ENCODE results near the gene RALBP1. TPM values are rescaled to one million over a fixed set of nuclear protein-coding genes. Genes with fewer than 3 reads are reported as not detected.

Gene RALBP1
- total and polyA plus RNA-seq, 4 donors, result 15.6 to 34.8 (median 21.0) TPM

- TF ChIP-seq ATF3 (IDR thresholded peaks at IDR 0.05) (no peak), FOXA1 (IDR thresholded peaks at IDR 0.05) (no peak), YY1 (IDR thresholded peaks at IDR 0.05) (no peak), EGR1 (IDR thresholded peaks at IDR 0.05; ENCODE audit: low read depth in 2 of 2) (no peak), JUND (IDR thresholded peaks at IDR 0.05) (peak in 1 of 2 donors; percentile 40), ZBTB33 (IDR thresholded peaks at IDR 0.05) (no peak), SP1 (IDR thresholded peaks at IDR 0.05) (no peak)
- WGBS, result 89% methylated on average over 2 of the region's 2 CpGs
- DNase-seq (ENCODE audit: low spot score), result no peak
- H3K27ac ChIP-seq (ENCODE audit: low read depth in 1 of 2, low read length in 2 of 2), result no peak overlapping the region
- no peaks in the 10 kb centered on the region for H3K9me3 ChIP-seq (ENCODE audit: control insufficient read depth in 4 of 4, low read length in 3 of 4)
- H3K4me1 ChIP-seq (ENCODE audit: control insufficient read depth in 4 of 4, insufficient read depth in 4 of 4, low read length in 3 of 4), result peaks cover 2 to 19% (median 12%) of the 10 kb centered on the region in 4 donors
- H3K9ac ChIP-seq (ENCODE audit: low read depth in 1 of 2, low read length in 2 of 2), result no peak overlapping the region
- no peak overlapping the region for H3K4me3 ChIP-seq (ENCODE audit: low read depth in 1 of 3, low read length in 3 of 3)
- H3K27me3 ChIP-seq (ENCODE audit: control insufficient read depth in 4 of 4, insufficient read depth in 4 of 4, low read length in 3 of 4), result no peaks in the 10 kb centered on the region
- H3K36me3 ChIP-seq (ENCODE audit: control insufficient read depth in 4 of 4, insufficient read depth in 3 of 4, low read depth in 1 of 4, low read length in 3 of 4), result peaks cover under 1 to 12% (median 8%) of the 10 kb centered on the region in 4 donors
These were observed 86.4 kb downstream of the RALBP1 start for GRCh38 chr18:9561759-9562158.

GRCh38 chr18:9562584-9562983 lies 87.3 kb downstream of the RALBP1 start:
- TF ChIP-seq JUND (IDR thresholded peaks at IDR 0.05) (no peak), TAF1 (conservative IDR thresholded peaks at IDR 0.05) (no peak), HNF4G (IDR thresholded peaks at IDR 0.05) (no peak), FOXA1 (IDR thresholded peaks at IDR 0.05) (no peak), NR2F2 (IDR thresholded peaks at IDR 0.05) (no peak), YY1 (IDR thresholded peaks at IDR 0.05) (no peak), HNF4A (conservative IDR thresholded peaks at IDR 0.05) (no peak), SP1 (IDR thresholded peaks at IDR 0.05) (no peak), FOXA2 (IDR thresholded peaks at IDR 0.05) (no peak), EGR1 (IDR thresholded peaks at IDR 0.05; ENCODE audit: low read depth in 2 of 2) (no peak), RXRA (IDR thresholded peaks at IDR 0.05) (no peak), GABPA (IDR thresholded peaks at IDR 0.05 in 1 of 2, conservative IDR thresholded peaks at IDR 0.05 in 1 of 2) (no peak), ATF3 (IDR thresholded peaks at IDR 0.05) (no peak)
- H3K36me3 ChIP-seq (ENCODE audit: control insufficient read depth in 4 of 4, insufficient read depth in 3 of 4, low read depth in 1 of 4, low read length in 3 of 4), result peaks cover 0 to 12% (median 8%) of the 10 kb centered on the region in 4 donors

GRCh38 chr18:9563331-9563730 lies 88.0 kb downstream of the RALBP1 start:
- H3K27ac ChIP-seq (ENCODE audit: low read depth in 1 of 2, low read length in 2 of 2), result no peak overlapping the region
- H3K9ac ChIP-seq (ENCODE audit: low read depth in 1 of 2, low read length in 2 of 2), result no peak overlapping the region
- H3K9me3 ChIP-seq (ENCODE audit: control insufficient read depth in 4 of 4, low read length in 3 of 4), result no peaks in the 10 kb centered on the region
- TF ChIP-seq HNF4G (IDR thresholded peaks at IDR 0.05), result no peak
- TF ChIP-seq REST (IDR thresholded peaks at IDR 0.05), result no peak
- TF ChIP-seq ZBTB33 (IDR thresholded peaks at IDR 0.05), result no peak
- no peak for TF ChIP-seq GABPA (IDR thresholded peaks at IDR 0.05 in 1 of 2, conservative IDR thresholded peaks at IDR 0.05 in 1 of 2)
- TF ChIP-seq MAX (IDR thresholded peaks at IDR 0.05), result no peak
- no peak for DNase-seq (ENCODE audit: low spot score)
- WGBS, result 92% methylated on average over 4 of the region's 4 CpGs
- no peaks in the 10 kb centered on the region for H3K27me3 ChIP-seq (ENCODE audit: control insufficient read depth in 4 of 4, insufficient read depth in 4 of 4, low read length in 3 of 4)
- H3K36me3 ChIP-seq (ENCODE audit: control insufficient read depth in 4 of 4, insufficient read depth in 3 of 4, low read depth in 1 of 4, low read length in 3 of 4), result peaks cover 0 to 15% (median 8%) of the 10 kb centered on the region in 4 donors
- H3K4me3 ChIP-seq (ENCODE audit: low read depth in 1 of 3, low read length in 3 of 3), result no peak overlapping the region
- peaks cover 2 to 8% (median 5%) of the 10 kb centered on the region in 4 donors for H3K4me1 ChIP-seq (ENCODE audit: control insufficient read depth in 4 of 4, insufficient read depth in 4 of 4, low read length in 3 of 4)

More at GRCh38 chr18:9562584-9562983, 87.3 kb downstream of the RALBP1 start:
- H3K9me3 ChIP-seq (ENCODE audit: control insufficient read depth in 4 of 4, low read length in 3 of 4), result no peaks in the 10 kb centered on the region
- no peak overlapping the region for H3K9ac ChIP-seq (ENCODE audit: low read depth in 1 of 2, low read length in 2 of 2)
- no peak for DNase-seq (ENCODE audit: low spot score)
- WGBS, result 95% methylated on average over 4 of the region's 4 CpGs
- H3K4me3 ChIP-seq (ENCODE audit: low read depth in 1 of 3, low read length in 3 of 3), result no peak overlapping the region
- peaks cover 2 to 15% (median 8%) of the 10 kb centered on the region in 4 donors for H3K4me1 ChIP-seq (ENCODE audit: control insufficient read depth in 4 of 4, insufficient read depth in 4 of 4, low read length in 3 of 4)
- no peaks in the 10 kb centered on the region for H3K27me3 ChIP-seq (ENCODE audit: control insufficient read depth in 4 of 4, insufficient read depth in 4 of 4, low read length in 3 of 4)
- H3K27ac ChIP-seq (ENCODE audit: low read depth in 1 of 2, low read length in 2 of 2), result no peak overlapping the region
